Measurements from ENCODE around the gene FAM20A. TPM values are rescaled to one million over a fixed set of nuclear protein-coding genes. Genes with fewer than 3 reads are reported as not detected.
"Not testable (repeated sequence)": the region's sequence is repeated elsewhere in the genome, so short reads cannot be mapped to it uniquely, and the experiment has no call there.

FAM20A gene
- total RNA-seq, 1 donor from 2014 or later: not detected

- Mint-ChIP-seq H3K27ac (no peak overlapping the region), H3K4me1 (no peaks in the 10 kb centered on the region), H3K27me3 (peaks cover 10% of the 10 kb centered on the region), H3K9me3 (peaks cover 3% of the 10 kb centered on the region), H3K4me3 (no peak overlapping the region), H3K36me3 (ENCODE audit: low read depth) (no peaks in the 10 kb centered on the region)
- CTCF ChIA-PET: no interaction called here
- DNase-seq (no peak), ATAC-seq (ENCODE audit: low read depth) (no peak)
- POLR2A ChIA-PET: no interaction called here
- intact Hi-C loops (cut with micrococcal nuclease): no loop called here
- no peak for TF ChIP-seq CTCF (IDR thresholded peaks at IDR 0.05)
Measured at GRCh38 chr17:68584581-68585303, 16.4 kb downstream of the FAM20A start.

GRCh38 chr17:68582867-68583266, 18.3 kb downstream of the FAM20A start:
- H3K9me3 Mint-ChIP-seq; ATAC-seq (ENCODE audit: low read depth); H3K4me3 Mint-ChIP-seq; H3K36me3 Mint-ChIP-seq (ENCODE audit: low read depth); CTCF ChIA-PET; H3K4me1 Mint-ChIP-seq; intact Hi-C loops (cut with micrococcal nuclease); DNase-seq; POLR2A ChIA-PET; H3K27ac Mint-ChIP-seq: not testable (repeated sequence)
- H3K27me3 Mint-ChIP-seq: peaks cover 17% of the 10 kb centered on the region

- H3K4me1 Mint-ChIP-seq: no peaks in the 10 kb centered on the region
- ChIA-PET CTCF (no interaction called here), POLR2A (no interaction called here)
- H3K27me3 Mint-ChIP-seq: peaks cover 17% of the 10 kb centered on the region
- peaks cover 3% of the 10 kb centered on the region for H3K9me3 Mint-ChIP-seq
- no peak for DNase-seq
- ATAC-seq (ENCODE audit: low read depth): no peak
- no peak for TF ChIP-seq CTCF (IDR thresholded peaks at IDR 0.05)
- no peaks in the 10 kb centered on the region for H3K36me3 Mint-ChIP-seq (ENCODE audit: low read depth)
- intact Hi-C loops (cut with micrococcal nuclease): no loop called here
- H3K4me3 Mint-ChIP-seq: no peak overlapping the region
- H3K27ac Mint-ChIP-seq: no peak overlapping the region
Measured at GRCh38 chr17:68581863-68582645, 19.1 kb downstream of the FAM20A start.

- H3K27me3 Mint-ChIP-seq: peaks cover 17% of the 10 kb centered on the region
- POLR2A ChIA-PET: no interaction called here
- H3K4me3 Mint-ChIP-seq: no peak overlapping the region
- DNase-seq (no peak), ATAC-seq (ENCODE audit: low read depth) (no peak)
- peaks cover 3% of the 10 kb centered on the region for H3K9me3 Mint-ChIP-seq
- intact Hi-C loops (cut with micrococcal nuclease): no loop called here
- no peaks in the 10 kb centered on the region for H3K4me1 Mint-ChIP-seq
- no peak for TF ChIP-seq CTCF (IDR thresholded peaks at IDR 0.05)
- H3K27ac Mint-ChIP-seq: no peak overlapping the region
- CTCF ChIA-PET: no interaction called here
- H3K36me3 Mint-ChIP-seq (ENCODE audit: low read depth): no peaks in the 10 kb centered on the region
Measured at GRCh38 chr17:68580236-68580770, 20.9 kb downstream of the FAM20A start.

- Mint-ChIP-seq H3K4me1 (no peaks in the 10 kb centered on the region), H3K27ac (no peak overlapping the region), H3K27me3 (peaks cover 17% of the 10 kb centered on the region), H3K9me3 (peaks cover 3% of the 10 kb centered on the region), H3K36me3 (ENCODE audit: low read depth) (no peaks in the 10 kb centered on the region), H3K4me3 (no peak overlapping the region)
- TF ChIP-seq CTCF (IDR thresholded peaks at IDR 0.05): no peak
- intact Hi-C loops (cut with micrococcal nuclease): no loop called here
- CTCF ChIA-PET: no interaction called here
- ATAC-seq (ENCODE audit: low read depth): no peak
- no peak for DNase-seq
- POLR2A ChIA-PET: no interaction called here
Measured at GRCh38 chr17:68579194-68579927, 21.8 kb downstream of the FAM20A start.

Measured in activated B cell treated with CpG ODN at 0.5 μM for 24 hours (primary cell).